Islet precursor cell (in vitro differentiated cells): Measurements from ENCODE around the gene PAX6.

Experiments used
- DNase-seq: peaks from one replicate; pipeline ENCODE4 v3.0.0-alpha.2; 2018

Gene PAX6

DNA sequence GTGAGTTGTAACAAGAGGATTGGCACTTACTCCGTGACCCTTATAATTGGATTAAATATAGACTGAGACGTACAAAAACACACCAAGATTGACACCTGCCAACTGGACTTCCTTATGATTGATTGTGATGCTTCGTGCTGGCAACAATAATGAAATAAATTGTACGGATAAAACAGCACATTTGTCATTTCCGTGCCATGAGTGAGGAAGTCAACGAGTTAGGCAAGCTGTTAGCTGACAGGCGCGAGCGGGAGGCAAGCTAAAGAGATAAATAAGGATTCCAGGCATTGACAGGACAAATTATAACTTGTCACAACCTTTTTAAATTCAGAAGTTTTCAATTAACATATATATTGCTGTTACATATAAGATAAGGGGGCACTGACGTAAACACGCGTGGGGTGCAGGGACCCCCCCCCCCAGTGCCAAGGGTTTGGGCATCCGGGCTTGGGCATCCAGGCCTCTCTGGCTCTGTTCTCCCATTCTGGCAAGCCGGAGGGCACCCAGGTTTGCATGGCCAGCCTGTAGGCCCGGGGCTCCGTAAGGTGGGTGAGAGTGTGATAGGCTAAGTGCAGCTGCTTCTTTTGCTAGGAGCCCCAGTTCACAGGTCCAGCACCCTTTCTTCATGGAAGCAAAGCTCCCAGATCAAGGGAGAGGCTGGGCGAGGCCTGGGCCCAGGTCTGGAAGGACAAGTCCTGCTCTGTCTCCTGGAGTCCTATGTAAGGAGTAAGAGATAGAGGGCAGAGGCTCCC lies 11.2 kb upstream of the PAX6 start:
- no peak for DNase-seq

DNA sequence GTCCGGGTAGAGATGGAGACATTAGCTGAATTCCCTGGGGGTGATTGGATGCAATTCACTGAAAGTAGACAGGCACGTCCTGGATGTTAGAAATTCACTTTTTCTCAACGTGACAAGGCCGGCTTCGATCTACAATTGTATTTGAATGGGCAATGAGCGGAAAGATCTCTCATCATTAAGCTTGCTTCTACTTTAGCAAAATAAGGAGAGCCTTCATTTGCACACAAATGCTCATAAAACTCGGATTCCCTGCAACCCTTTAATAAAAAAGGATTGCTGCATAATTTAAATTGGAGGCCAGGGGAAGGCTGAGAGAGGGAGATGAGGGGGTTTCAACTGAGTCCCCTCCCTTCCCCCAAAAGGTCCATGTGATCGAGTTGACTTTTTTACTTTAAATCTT lies 10.6 kb upstream of the PAX6 start:
- no peak for DNase-seq

DNA sequence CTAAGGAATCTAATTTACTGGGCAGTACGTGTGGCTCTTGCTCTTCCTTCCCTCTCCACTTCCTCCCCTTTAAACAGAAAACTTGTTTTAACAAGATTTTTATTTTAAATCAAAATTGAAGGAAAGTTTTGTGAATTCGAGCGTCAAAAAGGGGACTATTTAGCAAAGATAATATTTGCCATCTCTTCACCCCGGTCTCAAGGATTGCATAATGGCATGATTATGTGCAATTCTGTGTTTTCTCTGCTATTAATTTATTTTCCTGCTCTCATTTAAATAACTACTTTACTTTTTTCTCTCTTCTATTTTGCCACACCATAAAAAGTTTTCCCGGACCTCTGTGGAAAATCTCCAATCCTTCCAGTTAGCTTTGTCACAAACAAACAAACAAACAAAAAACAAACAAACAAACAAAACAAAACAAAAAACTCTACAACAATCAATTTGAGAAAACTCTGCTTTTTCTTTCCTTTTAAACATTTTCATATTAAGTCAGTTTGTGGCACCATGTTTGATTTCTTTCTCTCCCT lies 10.2 kb upstream of the PAX6 start:
- no peak for DNase-seq

GRCh38 chr11:31820438-31820818 lies 9.3 kb upstream of the PAX6 start:
- DNase-seq, result peak; percentile 74

DNA sequence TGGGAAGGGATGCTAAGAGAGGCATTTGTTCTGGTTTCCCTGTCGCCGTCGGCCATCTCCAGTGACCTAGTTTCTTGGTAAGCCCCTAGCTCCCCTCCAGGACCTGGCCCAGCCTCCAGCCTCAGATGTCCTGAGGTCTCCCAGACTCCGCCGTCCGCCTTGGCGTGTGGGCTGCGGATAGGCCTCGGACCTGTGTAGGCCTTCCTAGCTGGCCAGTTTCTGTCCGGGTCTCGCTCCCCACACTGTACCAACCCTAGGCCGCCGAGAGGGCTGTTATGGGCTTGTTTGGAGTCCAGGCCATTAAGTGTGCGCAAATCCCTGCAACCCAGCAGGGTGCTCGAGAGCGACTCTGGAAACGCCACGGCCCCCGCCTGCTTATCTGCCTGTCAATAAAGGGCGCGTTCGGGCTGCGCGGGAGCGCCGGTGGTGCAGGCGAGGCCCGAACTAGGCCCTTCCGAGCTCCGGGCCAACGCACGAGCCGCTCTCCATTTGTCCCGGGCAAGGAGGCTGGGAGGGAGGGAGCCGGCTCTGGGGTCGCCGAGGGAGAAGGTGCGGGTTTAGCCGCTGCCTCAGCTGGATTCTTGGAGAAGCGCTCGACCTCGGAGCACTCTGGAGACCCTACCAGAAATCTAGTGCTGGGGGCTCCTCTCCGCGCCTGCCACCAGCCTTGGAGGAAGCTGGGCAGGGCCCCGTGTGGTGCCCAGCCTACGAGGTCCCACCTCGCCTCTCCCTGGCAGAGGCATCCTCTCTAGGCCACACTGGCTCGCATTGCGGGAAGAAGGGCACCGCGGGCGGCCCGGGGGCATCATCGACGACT lies 8.7 kb upstream of the PAX6 start:
- no peak for DNase-seq

DNA sequence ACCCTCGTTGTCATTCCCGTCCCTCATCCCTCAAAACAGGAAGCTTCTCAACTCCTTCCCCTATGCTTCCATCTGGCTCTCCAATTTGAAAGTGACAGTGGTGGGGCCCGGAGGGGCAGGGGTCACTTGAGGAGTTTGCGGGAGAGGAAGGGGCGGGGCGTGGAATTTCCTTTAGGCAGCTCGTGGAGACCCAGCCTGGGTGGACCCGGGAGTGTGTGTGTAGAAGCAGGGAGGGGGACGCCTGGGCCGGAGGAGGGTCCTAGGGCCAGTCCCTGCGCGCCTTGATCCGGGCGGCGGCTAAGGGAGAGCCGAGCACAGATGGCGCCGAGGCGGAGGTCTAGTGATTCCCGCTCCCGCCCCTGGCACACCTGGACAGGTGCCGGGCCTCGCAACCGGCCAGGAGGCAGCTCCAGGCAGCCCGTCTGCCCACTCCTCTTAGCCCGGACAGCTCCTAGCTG lies 7.8 kb upstream of the PAX6 start:
- DNase-seq, result no peak

GRCh38 chr11:31818425-31818755 lies 7.3 kb upstream of the PAX6 start:
- DNase-seq, result no peak

- DNase-seq, result peak; percentile 60
These were observed 6.7 kb upstream of the PAX6 start for GRCh38 chr11:31817621-31818424.

DNA sequence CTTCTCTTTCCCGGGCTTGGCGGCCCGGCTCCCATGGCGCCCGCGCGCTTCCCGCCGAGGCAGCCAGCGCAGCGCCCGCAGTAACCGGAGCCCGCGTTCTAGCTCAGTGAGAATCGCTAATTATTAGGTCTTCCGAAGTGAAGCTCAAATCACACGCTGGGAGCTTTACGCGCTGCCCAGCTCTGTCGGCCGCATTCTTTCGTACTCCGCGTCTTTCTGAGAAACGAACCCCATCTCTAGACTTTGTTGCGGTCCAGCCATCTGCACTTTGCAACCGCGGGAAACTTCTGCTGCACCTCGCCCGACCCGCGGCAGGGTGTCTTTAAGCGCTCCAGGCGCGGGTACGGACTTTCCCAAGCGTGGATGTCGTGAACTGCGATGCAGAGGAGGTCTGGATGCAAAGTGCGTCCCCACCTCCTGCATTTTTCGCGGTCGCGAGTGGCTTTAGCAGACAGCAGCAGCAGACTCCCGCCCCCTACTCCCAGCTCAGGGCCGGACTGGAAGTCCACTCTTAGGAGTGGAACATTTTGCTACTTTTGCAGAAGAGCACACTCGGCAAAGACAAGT lies 6.0 kb upstream of the PAX6 start:
- peak; percentile 47 for DNase-seq

- DNase-seq, result peak; percentile 54
These were observed 5.4 kb upstream of the PAX6 start for GRCh38 chr11:31816468-31817053.

- DNase-seq, result peak; percentile 54
These were observed 4.8 kb upstream of the PAX6 start for GRCh38 chr11:31815711-31816467.

GRCh38 chr11:31814176-31814868 lies 3.2 kb upstream of the PAX6 start:
- DNase-seq, result peak; percentile 57

- DNase-seq, result peak; percentile 67
These were observed 2.5 kb upstream of the PAX6 start for GRCh38 chr11:31813391-31814175.

- DNase-seq, result no peak
These were observed 1.6 kb upstream of the PAX6 start for GRCh38 chr11:31812383-31813381.

GRCh38 chr11:31809857-31810778 lies 1.0 kb downstream of the PAX6 start:
- peak; percentile 71 for DNase-seq

DNA sequence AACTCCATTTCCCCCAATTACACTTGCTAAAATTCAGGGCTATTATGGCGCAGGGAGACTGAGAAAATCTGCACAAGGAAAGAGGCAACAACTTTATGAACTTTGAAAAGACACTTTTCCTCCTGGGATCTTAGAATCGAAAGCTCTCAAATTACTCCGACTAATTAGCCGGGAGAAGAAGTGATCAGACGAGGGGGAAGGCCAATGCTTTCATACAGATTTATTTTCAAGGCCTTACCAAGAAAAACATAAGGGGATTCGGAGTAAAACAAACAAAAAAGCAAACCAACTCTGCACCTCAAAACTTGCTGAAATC lies 1.6 kb downstream of the PAX6 start:
- no peak for DNase-seq

DNA sequence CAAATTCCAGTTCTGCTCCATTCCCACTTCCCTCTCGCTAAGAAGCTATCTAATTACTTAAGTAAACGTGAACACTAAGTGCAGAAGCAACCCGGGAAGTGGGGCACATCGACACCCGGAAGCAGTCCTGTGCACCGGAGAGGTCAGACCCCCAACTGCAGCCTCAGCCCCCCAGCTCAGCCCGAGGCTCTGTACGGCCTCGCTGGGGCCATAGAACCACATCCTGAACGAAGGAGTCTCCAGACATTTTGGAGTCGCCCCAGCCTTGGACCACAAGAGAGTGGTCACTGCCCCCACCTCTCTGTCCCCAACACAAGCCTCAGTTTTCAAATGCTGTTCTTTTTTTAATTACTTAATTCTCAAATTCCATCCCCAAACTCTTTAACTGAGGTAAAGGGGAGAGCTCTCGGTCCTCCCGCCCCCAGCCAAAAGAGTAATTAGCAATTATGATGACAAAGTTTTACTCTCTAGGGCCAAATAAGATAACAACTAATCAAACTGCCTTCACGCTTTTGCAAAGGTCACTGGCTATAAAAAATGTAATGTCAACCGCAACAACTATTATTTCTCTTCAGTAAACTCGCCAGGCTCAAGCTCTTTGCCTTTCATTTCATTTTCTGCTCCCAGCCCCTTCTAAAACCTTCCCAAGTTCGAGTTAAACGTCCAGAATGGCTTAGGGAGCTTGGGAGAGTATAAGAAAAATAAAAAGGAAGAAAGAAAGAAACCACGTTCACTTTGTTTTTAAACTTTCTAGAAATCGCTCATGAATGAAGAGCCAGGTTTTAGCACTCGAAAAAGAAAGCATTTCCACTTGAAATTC lies 2.2 kb downstream of the PAX6 start:
- DNase-seq, result no peak
